C4-2B (cell line): ENCODE results near the gene ACAP3.
"Not testable (repeated sequence)": the region's sequence is repeated elsewhere in the genome, so short reads cannot be mapped to it uniquely, and the experiment has no call there.

Source experiments
- H3K27ac ChIP-seq: fragments of 450-650 bp; 2 replicates; pipeline ENCODE4 v1.5.1; 2017
- ZFX ChIP-seq: fragments of 450-650 bp; IDR thresholded peaks from 2 replicates; pipeline ENCODE4 v1.6.1; 2017
- TF ChIP-seq, protein P1 (sequence below): fragments of 450-650 bp; conservative IDR thresholded peaks from 2 replicates; pipeline ENCODE4 v1.5.1; 2017; ENCODE audit warnings: mild to moderate bottlenecking

ACAP3 gene

DNA sequence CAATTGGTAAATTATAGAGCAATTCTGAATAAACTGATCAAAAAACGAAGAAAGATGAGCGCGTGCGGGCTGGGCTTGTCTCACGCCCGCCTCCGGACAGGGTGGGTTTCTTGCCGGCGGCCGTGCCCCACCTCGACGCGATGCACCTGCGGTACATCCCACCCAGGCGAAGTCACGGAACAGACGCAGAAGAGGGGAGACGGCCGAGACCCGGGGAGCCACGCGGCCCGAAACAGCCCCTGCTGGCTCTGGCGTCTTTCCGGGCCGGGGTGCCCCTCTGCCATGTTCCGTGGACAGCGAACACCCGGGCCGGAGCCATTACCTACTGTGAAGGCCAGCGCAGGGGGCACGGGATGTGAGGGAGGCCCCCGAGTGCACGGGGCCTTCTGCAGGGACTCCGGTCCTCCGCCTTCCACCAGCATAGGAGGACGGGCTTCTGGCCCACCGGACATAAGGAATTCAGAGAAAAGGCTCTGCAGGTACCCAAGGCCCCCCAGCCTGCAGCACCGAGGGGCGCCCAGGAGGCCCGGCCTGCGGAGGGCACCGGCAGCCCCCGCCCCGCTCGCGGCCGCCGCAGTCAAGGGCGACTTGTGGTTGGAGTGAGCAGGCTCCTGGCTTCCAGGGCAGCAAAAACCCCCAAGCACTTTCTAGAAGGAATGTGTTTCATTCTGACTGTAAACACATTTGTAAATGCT, 53.6 kb downstream of the ACAP3 start:
- TF ChIP-seq ZFX: no peak
- TF ChIP-seq, protein P1, sequence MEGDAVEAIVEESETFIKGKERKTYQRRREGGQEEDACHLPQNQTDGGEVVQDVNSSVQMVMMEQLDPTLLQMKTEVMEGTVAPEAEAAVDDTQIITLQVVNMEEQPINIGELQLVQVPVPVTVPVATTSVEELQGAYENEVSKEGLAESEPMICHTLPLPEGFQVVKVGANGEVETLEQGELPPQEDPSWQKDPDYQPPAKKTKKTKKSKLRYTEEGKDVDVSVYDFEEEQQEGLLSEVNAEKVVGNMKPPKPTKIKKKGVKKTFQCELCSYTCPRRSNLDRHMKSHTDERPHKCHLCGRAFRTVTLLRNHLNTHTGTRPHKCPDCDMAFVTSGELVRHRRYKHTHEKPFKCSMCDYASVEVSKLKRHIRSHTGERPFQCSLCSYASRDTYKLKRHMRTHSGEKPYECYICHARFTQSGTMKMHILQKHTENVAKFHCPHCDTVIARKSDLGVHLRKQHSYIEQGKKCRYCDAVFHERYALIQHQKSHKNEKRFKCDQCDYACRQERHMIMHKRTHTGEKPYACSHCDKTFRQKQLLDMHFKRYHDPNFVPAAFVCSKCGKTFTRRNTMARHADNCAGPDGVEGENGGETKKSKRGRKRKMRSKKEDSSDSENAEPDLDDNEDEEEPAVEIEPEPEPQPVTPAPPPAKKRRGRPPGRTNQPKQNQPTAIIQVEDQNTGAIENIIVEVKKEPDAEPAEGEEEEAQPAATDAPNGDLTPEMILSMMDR: no peak
- H3K27ac ChIP-seq: no peak overlapping the region

DNA sequence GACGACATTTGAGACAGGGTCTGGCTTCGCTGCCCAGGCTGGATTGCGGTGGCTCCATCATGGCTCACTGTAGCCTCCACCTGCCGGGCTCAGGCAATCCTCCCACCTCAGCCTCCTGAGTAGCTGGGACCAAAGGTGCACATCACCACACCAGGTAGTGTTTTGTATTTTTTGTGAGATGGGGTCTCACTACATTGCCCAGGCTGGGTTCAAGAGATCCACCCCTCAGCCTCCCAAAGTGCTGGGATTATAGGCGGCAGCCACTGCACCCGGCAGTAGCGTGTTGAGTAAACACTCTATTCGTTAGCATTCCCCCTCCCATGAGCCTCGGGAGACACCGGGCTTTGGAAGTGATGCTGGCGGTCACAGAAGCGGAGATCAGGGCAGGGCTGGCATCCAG, 54.4 kb downstream of the ACAP3 start:
- H3K27ac ChIP-seq: no peak overlapping the region
- TF ChIP-seq, protein P1: no peak
- TF ChIP-seq ZFX: no peak

DNA sequence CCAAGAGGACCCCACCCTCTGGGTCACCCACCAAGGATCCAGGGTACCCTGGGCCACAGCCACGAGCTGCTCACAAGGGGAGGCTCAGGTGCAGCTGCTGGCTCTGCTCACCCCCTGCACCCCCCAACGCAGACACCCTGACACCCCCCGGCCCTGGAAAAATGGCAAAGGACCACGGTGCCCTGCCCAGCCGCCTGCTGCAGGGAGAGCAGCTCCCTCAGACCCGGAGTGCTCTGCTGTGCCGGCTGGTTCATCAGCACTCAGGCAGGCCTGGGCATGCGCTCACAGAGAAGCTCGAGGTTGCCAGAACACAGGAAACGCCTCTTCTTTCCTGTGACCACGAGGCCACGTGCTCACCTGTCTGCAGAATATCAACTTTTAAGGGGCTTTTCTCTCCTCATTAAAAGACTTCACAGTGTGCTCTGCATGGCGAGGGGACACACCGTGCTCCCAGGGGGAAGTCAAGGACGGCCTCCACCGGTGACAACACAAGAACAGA, 56.9 kb downstream of the ACAP3 start:
- H3K27ac ChIP-seq: 0 out of 2 replicates have a peak overlapping the region, but pooled peaks have one; percentile 2
- TF ChIP-seq, protein P1: no peak
- TF ChIP-seq ZFX: no peak

DNA sequence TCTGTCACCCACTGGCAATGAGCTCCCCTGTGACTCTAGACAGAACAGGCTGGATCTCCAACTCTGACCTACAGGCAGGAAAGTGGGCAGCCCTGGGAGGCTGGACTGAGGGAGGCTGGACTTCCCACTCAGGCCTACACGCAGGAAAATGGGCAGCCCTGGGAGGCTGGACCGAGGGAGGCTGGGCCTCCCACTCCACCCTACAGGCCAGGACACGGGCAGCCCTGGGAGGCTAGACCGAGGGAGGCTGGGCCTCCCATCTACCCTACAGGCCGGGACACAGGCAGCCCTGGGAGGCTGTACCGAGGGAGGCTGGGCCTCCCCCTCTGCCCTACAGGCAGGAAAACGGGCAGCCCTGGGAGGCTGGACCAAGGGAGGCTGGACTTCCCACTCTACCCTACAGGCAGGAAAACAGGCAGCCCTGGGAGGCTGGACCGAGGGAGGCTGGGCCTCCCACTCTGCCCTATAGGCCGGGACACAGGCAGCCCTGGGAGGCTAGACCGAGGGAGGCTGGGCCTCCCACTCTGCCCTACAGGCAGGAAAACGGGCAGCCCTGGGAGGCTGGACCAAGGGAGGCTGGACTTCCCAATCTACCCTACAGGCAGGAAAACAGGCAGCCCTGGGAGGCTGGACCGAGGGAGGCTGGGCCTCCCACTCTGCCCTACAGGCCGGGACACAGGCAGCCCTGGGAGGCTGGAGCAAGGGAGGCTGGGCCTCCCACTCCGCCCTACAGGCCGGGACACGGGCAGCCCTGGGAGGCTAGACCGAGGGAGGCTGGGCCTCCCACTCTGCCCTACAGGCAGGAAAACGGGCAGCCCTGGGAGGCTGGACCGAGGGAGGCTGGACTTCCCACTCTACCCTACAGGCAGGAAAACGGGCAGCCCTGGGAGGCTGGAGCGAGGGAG, 59.5 kb downstream of the ACAP3 start:
- not testable (repeated sequence) for H3K27ac ChIP-seq

DNA sequence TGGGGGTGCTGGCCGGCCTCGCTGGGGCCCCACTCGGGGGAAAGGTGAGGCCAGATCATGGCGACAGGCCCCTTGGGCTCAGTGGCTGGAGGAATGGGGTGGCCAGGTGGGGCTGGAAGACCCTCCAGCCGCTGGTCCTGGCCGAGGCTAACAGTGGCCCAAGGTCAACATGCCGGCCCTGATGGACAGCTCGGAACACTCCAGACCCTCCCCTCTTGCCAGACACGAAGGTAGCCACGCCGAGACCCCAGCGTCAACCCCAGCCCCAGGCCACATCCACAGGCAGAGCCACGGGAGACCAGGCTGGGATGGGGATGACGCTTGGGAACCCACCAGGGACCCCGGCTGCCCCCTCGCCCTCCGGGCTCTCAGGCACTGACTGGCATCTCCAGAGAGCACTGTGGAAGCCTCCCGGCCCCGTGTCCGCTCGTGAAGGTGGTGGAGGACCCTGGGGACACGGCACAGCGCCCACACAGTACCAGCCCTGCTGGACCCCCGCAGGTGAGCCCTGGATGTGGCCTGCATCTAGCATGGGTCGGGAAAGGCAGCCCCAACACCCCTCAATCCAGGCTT, 60.3 kb downstream of the ACAP3 start:
- TF ChIP-seq ZFX: no peak
- TF ChIP-seq, protein P1: no peak
- H3K27ac ChIP-seq: no peak overlapping the region

DNA sequence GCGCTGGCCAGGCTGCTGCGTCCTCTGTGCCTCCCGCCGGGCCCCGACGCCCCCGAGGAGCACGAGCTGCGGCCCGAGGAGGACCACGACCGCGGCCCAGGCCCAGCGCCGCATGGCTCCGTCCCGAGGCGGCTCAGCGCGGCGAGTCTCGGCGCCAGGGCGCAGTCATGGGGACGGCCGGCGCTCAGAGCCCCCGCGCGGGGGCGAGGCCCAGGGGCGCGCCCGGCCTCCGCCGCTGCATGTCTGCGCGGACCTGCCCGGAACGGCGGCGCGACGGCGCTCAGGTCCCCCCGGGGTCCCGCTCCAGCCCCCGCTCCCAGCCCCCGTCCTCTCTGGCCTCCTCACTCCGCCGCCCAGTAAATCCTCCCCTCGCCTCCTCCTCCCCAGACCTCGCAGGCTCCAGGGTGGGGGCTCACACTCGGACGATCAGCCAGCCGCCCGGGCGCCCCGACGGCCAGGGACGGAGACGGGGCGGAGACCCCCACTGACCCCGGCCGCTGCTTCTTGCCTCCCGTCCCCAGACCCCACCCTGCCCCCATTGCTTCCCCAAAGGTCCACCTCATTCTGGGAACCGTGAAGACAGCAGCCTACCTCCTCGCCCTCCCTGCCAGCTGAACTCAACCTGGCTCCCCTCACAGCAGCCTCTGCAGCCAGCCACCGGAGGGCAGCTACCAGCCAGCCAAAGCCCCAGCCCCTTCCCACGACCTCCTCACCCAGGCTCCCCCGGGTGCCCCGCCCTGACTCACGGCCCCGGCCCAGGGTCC, 61.0 kb downstream of the ACAP3 start, which contains the start of gene C1QTNF12:
C1QTNF12 (minus strand) TSS at position 146 of the 764 bp plus-strand sequence; CDS start at position 114, 32 bp downstream.
- H3K27ac ChIP-seq: no peak within 1 kb of the TSS
- TF ChIP-seq ZFX: no peak
- TF ChIP-seq, protein P1: no peak

DNA sequence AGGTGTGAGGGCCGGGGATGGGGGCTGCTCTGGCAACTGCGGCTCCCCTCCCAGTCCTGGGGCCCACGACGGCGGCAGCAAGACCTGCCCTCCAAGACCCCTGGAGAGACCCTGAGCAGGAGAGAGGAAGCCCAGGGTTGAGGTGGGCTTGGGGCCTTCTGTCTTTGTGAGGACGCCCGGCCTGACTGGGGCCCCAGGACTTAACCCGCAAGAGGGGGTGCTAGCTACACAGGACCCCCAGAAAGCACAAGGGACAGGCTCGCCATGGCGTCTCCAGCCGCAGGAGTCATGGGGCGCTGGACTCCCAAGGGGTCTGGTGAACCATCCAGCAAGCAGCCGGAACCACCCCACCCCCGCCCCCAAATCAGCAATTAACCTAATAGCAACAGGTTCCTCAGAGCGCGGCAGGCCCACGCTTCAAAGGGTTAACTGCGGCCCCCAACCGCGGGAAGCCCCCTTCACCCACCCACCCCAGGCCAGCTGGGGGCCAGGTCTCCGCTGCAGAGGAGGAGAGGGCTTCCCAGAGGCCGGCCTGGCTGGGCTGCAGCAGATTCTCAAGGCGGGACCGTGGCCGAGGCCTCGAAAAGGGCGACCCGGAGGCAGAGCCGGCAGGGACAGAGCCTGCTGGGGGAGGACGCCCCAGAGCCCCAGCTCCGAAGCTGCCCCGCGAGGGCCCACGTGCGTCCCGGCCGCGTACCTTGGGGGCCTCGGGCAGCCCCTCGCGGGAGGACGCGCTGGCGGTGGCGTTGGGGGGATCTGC, 61.7 kb downstream of the ACAP3 start:
- TF ChIP-seq, protein P1: no peak
- no peak for TF ChIP-seq ZFX

More for the DNA sequence above, 61.7 kb downstream of the ACAP3 start:
- H3K27ac ChIP-seq: no peak overlapping the region
